GM08714 (cell line): Measurements from ENCODE around the gene HEATR5A.
"Not testable (repeated sequence)": the region's sequence is repeated elsewhere in the genome, so short reads cannot be mapped to it uniquely, and the experiment has no call there.

Experiments used
- H3K4me3 ChIP-seq: fragments of 200-500 bp; sonication (Bioruptor generic); 2 replicates; pipeline ENCODE4 v1.5.1; 2014; ENCODE audit warnings: mild to moderate bottlenecking, low read length, inconsistent platforms
- ZNF274 ChIP-seq: IDR thresholded peaks from 2 replicates; pipeline ENCODE4 v1.6.1; 2012; ENCODE audit warnings: mild to moderate bottlenecking, low read depth, low read length

The HEATR5A gene

DNA sequence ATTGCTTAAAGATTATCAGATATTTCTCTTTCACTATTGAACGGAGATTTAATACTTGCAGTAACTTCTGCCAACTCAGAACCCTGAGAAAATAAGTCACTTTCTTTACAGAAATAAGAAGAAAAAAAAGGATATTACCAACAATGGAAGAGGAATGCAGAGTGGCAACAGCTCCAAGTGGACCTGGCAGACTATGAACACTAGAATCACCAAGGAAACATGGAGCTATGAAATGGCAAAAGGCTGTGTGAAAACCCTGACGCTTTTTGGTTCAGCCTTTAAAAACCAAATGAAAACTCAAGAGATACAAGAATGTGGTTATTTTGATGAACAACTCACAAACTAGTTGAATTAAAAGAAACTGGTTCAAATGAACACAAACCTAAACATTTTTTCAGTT, 19.2 kb upstream of the HEATR5A start:
- TF ChIP-seq ZNF274 = no peak
- H3K4me3 ChIP-seq = no peak overlapping the region

GRCh38 chr14:31437045-31437691, 16.8 kb upstream of the HEATR5A start:
- H3K4me3 ChIP-seq = not testable (repeated sequence)

DNA sequence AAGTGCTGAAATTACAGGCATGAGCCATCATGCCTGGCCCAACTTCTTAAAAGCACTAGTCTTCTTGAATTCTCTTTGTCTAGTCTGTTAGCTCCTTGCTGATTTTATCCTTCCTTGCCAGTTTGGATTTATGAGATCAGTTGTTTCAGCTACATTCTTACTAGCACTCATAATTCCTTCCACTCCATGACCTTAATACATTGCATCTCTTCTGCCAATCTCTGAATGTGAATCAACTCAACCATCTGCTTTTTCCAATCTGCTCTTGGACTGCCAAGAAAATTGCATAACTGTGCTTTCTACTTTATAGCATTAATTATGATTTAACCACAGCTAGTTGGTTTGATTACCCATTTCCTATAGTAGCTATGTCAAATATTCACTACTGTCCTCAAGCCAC, 14.9 kb upstream of the HEATR5A start:
- TF ChIP-seq ZNF274 = no peak
- no peak overlapping the region for H3K4me3 ChIP-seq

DNA sequence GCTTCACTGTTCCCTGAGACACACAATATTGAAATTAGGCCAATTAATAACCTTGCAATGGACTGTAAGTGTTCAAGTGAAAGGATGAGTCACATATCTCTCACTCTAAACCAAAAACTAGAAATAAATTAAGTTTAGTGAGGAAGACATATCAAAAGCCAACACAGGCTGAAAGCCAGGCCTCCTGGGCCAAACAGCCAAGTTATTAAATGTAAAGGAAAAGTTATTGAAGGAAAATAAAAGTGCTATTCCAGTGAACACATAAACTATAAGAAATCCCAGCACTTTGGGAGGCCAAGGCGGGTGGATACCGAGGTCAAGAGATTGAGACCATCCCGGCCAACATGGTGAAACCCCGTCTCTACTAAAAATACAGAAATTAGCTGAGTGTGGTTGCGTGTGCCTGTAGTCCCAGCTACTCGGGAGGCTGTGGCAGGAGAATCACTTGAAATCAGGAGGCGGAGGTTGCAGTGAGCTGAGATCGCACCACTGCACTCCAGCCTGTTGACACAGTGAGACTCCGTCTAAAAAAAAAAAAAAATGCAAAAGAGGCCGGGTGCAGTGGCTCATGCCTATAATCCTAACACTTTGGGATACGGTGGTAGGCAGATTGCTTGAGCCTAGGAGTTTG, 10.4 kb upstream of the HEATR5A start:
- TF ChIP-seq ZNF274 = no peak
- H3K4me3 ChIP-seq = no peak overlapping the region

DNA sequence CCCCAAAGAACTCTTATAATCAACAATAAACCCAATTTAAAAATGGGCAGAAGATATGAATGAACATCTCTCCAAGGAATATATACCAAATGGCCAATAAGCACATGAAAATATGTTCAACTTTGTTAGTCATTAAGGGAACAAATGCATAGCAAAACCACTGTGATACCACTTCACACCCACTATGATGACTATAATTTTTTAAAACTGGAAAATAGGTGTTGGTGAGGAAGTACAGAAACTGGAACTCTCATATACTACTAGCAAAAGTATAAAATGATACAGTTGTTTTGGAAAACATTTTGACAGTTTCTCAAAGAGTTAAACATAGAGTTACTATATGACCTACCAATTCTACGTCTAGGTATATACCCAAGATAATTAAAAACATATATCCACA, 9.4 kb upstream of the HEATR5A start:
- no peak for TF ChIP-seq ZNF274
- no peak overlapping the region for H3K4me3 ChIP-seq

DNA sequence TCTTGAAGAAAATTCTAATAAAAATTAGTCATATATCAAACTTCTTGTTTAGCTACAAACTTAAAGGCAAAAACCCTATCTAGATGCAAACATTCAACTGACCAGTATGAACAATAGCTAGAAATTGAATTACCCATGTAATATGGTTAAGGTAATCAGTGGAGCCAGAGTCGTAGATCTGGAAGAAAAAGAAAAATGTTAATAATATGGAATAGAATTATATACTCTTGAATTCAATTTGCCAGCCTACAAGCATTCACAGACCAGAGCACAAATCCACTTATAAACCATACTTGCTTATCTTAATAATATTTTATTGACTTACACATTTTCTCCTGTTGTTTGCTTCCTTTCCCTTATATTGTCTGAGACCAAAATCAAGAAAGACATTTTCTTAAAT, 7.7 kb upstream of the HEATR5A start:
- no peak overlapping the region for H3K4me3 ChIP-seq
- TF ChIP-seq ZNF274 = no peak

DNA sequence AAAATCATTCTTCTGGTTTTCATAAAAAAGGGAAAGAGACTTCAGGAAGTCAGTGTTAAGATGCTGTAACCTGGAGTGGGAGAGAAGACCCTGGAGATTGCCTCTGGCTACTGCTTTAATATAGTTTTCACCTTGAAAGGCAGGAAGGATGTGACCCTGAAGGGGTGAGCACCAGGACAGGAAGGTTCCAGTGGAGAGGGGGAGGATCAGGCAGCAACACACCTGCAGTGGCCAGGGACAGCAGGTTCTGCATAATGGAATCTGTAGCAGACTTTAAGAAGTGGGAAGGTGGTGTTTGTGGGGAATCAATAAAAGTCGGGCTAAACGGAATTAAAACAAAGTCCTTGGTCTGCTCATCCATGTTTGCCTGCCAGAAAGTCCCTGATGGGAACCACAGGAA, 6.3 kb upstream of the HEATR5A start:
- H3K4me3 ChIP-seq = no peak overlapping the region
- no peak for TF ChIP-seq ZNF274

DNA sequence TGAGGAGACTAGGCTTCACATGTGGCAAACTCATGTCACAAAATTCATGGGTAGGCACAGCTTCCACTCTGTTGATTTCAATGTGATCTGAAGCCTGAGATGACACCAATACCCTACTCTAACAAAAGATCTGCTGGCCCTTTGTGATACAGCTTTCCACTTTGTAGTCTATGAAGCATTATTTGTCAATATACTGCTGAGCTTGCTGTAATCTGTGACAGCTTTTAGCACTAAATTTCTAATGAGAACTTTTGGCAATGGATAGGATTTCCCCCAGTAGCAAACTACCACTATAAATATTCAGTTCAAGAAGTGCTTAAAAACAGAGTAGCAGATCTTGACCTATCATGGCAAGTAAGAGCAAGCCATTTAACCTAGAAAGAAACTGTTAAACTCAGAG, 5.6 kb upstream of the HEATR5A start:
- no peak overlapping the region for H3K4me3 ChIP-seq
- TF ChIP-seq ZNF274 = no peak

DNA sequence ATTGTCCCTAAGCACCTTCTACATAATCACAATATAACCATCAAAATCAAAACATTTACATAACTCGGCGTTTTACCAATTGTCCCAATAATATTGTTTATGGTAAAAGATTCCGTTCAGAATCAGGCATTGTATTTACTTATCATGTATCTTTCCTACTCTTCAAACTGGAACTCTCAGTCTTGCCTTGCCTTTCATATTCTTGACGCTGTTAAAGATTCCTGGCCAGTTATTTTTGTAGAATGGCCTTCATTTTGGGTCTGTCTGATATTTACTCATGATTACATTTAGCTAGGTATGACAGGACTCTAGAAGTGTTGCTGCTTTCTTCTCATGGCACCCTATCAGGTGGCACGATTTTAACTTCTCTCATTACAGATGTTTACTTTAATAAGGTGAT, 850 bp upstream of the HEATR5A start:
- H3K4me3 ChIP-seq = no peak overlapping the region
- TF ChIP-seq ZNF274 = no peak

- no peak for TF ChIP-seq ZNF274
- H3K4me3 ChIP-seq = peak overlapping the region; percentile 86
These were observed 407 bp downstream of the HEATR5A start for GRCh38 chr14:31419967-31420318.

- TF ChIP-seq ZNF274 = no peak
- peak overlapping the region; percentile 86 for H3K4me3 ChIP-seq
These were observed 977 bp downstream of the HEATR5A start for GRCh38 chr14:31419179-31419966.

GRCh38 chr14:31418440-31418839, 1.9 kb downstream of the HEATR5A start:
- H3K4me3 ChIP-seq = no peak overlapping the region
- no peak for TF ChIP-seq ZNF274

DNA sequence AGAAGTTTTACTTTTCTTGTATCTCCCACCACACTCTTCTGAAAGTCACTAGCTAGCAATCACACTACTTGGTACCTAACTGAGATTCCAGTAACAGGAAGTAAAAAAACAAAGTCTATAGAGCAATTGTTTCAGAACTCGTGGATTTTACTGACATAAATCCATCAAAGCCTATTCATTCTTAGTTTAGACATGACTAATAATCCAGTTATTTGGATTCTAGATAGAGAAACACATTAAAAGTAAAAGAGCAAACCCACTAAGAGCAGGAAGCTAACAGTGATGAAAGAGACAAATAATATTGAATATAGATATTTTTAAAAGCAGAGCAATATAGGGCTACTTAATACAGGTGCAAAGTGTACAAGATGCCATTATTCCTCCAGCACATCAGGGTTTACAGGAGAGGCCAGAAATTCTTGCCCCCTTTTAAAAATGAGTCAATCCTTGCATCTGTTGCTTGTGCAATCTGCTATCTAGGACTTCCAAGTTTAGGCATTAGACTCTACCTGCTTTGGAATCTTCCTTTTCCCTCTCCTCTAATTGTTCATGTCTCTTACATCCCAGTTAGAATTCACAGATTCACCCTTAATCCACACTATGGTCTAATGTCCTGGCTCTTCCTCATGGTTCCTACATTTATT, 6.0 kb downstream of the HEATR5A start:
- H3K4me3 ChIP-seq = no peak overlapping the region
- TF ChIP-seq ZNF274 = no peak

- TF ChIP-seq ZNF274 = no peak
- no peak overlapping the region for H3K4me3 ChIP-seq
These were observed 9.1 kb downstream of the HEATR5A start for GRCh38 chr14:31411218-31411727.

- H3K4me3 ChIP-seq = no peak overlapping the region
- TF ChIP-seq ZNF274 = no peak
These were observed 10.2 kb downstream of the HEATR5A start for GRCh38 chr14:31410048-31410650.
